ENCODE measurements around the gene MACROD2.

Gene MACROD2

DNA sequence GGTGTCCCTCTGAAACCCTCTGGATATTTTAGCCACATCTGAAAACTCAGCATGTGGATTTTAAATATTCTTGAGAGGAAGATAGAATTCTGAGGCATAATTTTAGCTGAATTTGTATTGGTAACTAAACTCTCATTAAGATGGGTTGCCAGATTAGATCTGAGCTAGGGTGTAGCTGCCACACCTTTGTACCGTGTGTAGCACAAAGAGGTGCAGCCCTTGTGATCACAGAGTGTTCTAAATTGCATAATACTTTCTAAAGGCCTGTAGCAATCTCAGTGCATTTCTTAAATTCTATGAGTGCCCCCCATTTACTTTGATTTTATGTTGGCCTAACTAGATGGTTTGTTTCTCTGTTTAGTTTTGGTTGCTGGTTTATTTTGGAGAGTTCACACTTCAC, 289.1 kb downstream of the MACROD2 start:
- no peak overlapping the region for H3K4me3 ChIP-seq (ENCODE audit: low read depth, low read length)
- no peak for DNase-seq (ENCODE audit: low read depth)
- TF ChIP-seq, protein P1, sequence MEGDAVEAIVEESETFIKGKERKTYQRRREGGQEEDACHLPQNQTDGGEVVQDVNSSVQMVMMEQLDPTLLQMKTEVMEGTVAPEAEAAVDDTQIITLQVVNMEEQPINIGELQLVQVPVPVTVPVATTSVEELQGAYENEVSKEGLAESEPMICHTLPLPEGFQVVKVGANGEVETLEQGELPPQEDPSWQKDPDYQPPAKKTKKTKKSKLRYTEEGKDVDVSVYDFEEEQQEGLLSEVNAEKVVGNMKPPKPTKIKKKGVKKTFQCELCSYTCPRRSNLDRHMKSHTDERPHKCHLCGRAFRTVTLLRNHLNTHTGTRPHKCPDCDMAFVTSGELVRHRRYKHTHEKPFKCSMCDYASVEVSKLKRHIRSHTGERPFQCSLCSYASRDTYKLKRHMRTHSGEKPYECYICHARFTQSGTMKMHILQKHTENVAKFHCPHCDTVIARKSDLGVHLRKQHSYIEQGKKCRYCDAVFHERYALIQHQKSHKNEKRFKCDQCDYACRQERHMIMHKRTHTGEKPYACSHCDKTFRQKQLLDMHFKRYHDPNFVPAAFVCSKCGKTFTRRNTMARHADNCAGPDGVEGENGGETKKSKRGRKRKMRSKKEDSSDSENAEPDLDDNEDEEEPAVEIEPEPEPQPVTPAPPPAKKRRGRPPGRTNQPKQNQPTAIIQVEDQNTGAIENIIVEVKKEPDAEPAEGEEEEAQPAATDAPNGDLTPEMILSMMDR (conservative IDR thresholded peaks at IDR 0.05; ENCODE audit: low read depth, low read length) = no peak

DNA sequence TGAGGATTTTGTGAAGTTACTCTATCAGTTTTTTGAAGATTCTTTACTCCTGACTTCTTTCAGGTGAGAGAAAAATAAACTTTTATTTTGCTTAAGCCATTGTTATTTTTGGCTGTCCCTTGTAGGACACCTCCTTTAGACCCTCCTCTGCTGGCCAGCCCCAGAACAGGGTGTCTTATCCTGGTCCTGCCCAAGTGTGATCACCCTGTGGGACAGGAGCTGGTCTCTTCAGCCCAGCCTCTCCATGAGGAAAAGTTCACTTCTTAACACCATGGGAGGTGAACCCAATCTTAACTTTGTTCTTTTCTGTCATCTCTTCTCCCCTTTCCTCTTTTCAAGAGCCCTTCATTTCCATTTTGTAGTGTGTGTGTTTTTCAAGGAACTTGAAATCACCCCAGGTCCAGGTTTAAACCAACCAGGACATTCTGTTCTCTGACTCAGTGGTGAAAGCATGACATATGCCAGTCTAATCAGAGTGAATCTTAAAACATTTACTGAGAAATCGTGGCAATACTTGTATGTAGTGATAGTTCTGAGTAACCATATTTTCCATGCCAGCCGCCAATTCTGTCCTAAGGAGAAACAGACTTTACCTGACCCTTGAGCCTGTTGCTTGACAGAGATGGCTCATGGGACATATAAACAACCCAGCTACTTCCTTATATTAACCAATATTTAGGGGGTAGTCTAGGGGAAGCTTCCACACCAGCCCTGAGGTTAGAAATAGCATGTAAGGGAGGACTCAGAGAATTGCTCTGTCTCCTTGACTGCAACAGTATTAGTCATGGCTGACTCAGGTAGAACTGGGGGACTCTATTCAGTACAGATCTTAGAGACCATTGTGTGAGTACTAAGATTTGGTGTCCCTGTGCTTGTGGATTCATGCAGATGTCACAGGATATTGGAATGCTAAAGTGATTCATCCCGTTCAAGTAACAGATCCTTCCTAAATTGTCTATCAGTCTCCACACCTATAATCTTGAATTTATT, 293.3 kb downstream of the MACROD2 start:
- TF ChIP-seq, protein P1 (conservative IDR thresholded peaks at IDR 0.05; ENCODE audit: low read depth, low read length) = no peak
- DNase-seq (ENCODE audit: low read depth) = peak; percentile 21
- no peak overlapping the region for H3K4me3 ChIP-seq (ENCODE audit: low read depth, low read length)

DNA sequence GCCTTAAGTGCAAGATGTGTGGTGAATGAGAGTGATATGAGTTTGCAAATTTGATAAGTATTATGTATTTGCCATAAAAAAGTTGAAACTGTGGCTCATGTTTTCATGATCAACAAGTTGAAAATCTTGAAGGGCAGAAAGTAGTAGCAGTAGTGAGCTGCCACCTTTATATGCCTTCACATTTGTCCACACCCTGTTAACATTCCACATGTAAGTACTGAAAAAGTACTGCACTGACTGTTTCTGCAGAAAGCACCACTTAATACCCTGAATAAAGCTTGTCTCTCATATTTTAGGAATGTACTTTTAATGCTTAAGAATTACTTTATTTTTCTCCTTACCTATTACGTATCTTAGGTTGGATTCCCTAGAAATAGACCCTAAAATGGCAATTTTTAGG, 296.2 kb downstream of the MACROD2 start:
- TF ChIP-seq, protein P1 (conservative IDR thresholded peaks at IDR 0.05; ENCODE audit: low read depth, low read length) = no peak

DNA sequence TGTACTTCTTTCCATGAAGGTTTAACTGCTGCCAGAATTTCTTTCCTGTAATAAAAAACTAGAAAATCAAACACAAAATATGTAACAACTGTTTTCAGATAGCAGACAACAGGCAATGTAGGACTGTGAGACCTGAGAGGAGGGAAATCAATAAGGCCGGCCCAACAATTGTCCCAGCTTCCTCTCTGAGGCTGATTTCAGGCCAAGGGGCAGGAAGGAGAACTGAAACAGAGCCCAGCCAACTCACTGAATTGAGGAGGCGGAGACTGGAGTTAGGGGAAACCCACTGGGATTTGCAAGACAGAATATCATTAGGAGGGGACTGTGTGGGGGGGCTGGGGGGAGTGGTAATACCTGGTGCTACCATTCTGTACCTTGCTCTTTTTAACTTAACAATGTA, 299.9 kb downstream of the MACROD2 start:
- H3K4me3 ChIP-seq (ENCODE audit: low read depth, low read length) = no peak overlapping the region
- TF ChIP-seq, protein P1 (conservative IDR thresholded peaks at IDR 0.05; ENCODE audit: low read depth, low read length) = no peak
- DNase-seq (ENCODE audit: low read depth) = no peak

More for the DNA sequence above, 296.2 kb downstream of the MACROD2 start:
- no peak for DNase-seq (ENCODE audit: low read depth)
- no peak overlapping the region for H3K4me3 ChIP-seq (ENCODE audit: low read depth, low read length)

DNA sequence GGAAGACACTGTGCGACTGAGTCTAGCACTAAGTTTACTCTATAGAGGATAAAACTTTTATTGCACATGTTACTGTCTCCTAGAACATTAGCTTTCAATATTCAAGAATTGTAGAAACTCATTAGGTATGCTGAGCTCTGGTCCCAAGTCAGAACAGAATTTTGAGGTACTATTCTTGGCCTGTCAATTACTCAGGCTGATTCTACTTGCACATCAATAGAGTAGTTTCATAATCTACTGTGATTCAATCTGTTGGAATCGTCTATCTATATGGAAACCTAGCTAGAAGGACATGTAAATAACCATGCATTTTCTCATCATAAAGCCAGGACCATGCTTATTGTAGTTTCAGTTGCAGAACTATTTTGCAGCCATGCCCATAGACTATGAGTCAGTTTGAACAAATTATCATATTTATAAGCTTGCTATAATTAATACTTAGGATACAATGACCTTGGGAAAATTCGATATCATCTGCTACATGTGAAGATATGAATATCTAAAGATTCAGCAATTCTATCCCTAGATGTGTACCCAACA, 300.5 kb downstream of the MACROD2 start:
- TF ChIP-seq, protein P1 (conservative IDR thresholded peaks at IDR 0.05; ENCODE audit: low read depth, low read length) = no peak
- no peak for DNase-seq (ENCODE audit: low read depth)

DNA sequence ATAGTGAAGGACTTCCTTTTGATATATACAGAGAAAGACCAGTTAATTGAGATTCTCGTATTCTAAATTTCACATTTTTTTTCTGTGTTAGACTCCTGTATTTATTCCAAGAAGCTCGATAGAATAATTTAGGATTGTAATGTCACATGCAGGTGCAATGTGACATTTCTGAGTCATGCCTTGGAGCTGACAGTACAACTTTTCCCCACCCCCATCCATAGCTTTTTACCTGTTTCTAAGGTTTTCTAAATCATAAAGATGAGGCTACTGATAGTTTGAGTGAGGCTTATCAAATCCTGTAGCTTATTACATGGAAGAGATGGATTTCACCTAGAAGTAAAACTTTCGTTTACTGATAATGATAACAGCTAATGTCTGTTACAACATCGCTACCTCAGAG, 304.5 kb downstream of the MACROD2 start:
- no peak for DNase-seq (ENCODE audit: low read depth)
- TF ChIP-seq, protein P1 (conservative IDR thresholded peaks at IDR 0.05; ENCODE audit: low read depth, low read length) = no peak
- H3K4me3 ChIP-seq (ENCODE audit: low read depth, low read length) = no peak overlapping the region

More for the DNA sequence above, 300.5 kb downstream of the MACROD2 start:
- no peak overlapping the region for H3K4me3 ChIP-seq (ENCODE audit: low read depth, low read length)
